Endodermal cell (in vitro differentiated cells): Measurements from ENCODE around the gene NSMCE1. TPM values are rescaled to one million over a fixed set of nuclear protein-coding genes. Genes with fewer than 3 reads are reported as not detected.
"Not testable (repeated sequence)": the region's sequence is repeated elsewhere in the genome, so short reads cannot be mapped to it uniquely, and the experiment has no call there.

Experiments
- DNase-seq: peaks from one replicate; pipeline ENCODE4 v3.0.0-alpha.2; 2017
- H3K27ac ChIP-seq: 2 replicates; pipeline ENCODE4 v1.5.1; 2013; ENCODE audit warnings: mild to moderate bottlenecking, low read depth, low read length, moderate library complexity
- H3K27me3 ChIP-seq: 2 replicates; pipeline ENCODE4 v1.6.1; 2013; ENCODE audit warnings: mild to moderate bottlenecking, low read length, moderate library complexity; ENCODE audit not compliant: insufficient read depth, control insufficient read depth, poor library complexity, severe bottlenecking
- H3K36me3 ChIP-seq: 2 replicates; pipeline ENCODE4 v1.7.0; 2013; ENCODE audit warnings: mild to moderate bottlenecking, low read length, moderate library complexity; ENCODE audit not compliant: control insufficient read depth, insufficient read depth
- H3K4me1 ChIP-seq: one replicate; pipeline ENCODE4 v1.7.0; 2013; ENCODE audit warnings: low read length; ENCODE audit not compliant: control insufficient read depth, insufficient read depth
- H3K4me3 ChIP-seq: 2 replicates; pipeline ENCODE4 v1.5.1; 2013; ENCODE audit warnings: mild to moderate bottlenecking, low read length, moderate library complexity
- H3K9ac ChIP-seq: 2 replicates; pipeline ENCODE4 v1.6.1; 2013; ENCODE audit warnings: mild to moderate bottlenecking, low read length, moderate library complexity; ENCODE audit not compliant: poor library complexity, severe bottlenecking; ENCODE audit errors: extremely low read depth
- H3K9me3 ChIP-seq: 2 replicates; pipeline ENCODE4 v1.6.1; 2013; ENCODE audit warnings: mild to moderate bottlenecking, low read length, moderate library complexity; ENCODE audit not compliant: control insufficient read depth
- H3K27ac Mint-ChIP-seq: 2 replicates; pipeline ENCODE4 v1.8.0; 2020; ENCODE audit warnings: mixed read lengths
- H3K27me3 Mint-ChIP-seq: 2 replicates; pipeline ENCODE4 v1.8.0; 2021; ENCODE audit warnings: mild to moderate bottlenecking, mixed read lengths; ENCODE audit not compliant: insufficient read depth
- H3K36me3 Mint-ChIP-seq: 2 replicates; pipeline ENCODE4 v1.8.0; 2020; ENCODE audit warnings: low read depth, mixed read lengths
- H3K4me1 Mint-ChIP-seq: 2 replicates; pipeline ENCODE4 v1.8.0; 2020; ENCODE audit warnings: mixed read lengths
- H3K4me3 Mint-ChIP-seq: 2 replicates; pipeline ENCODE4 v1.8.0; 2020; ENCODE audit warnings: mild to moderate bottlenecking, moderate library complexity, mixed read lengths
- H3K9me3 Mint-ChIP-seq: 2 replicates; pipeline ENCODE4 v1.8.0; 2020; ENCODE audit warnings: mild to moderate bottlenecking, mixed read lengths
- WGBS, 2 experiments: methylation state at CpG; one replicate each; pipeline versions ENCODE4 v1.1.5 to v1.1.7; 2013; ENCODE audit warnings: missing lambda C conversion rate in 2 of 2, mixed read lengths in 1 of 2; ENCODE audit not compliant: insufficient coverage in 1 of 2, insufficient read length in 1 of 2; 5-methylcytosine and 5-hydroxymethylcytosine counted together
- total RNA-seq, 2 donors: library from RNA; stranded (reverse); fragmentation: NEBNext Ultra II Directional in 1 of 2; extraction: Animal tissue kit (Norgen Biotek cat#: 25700) in 1 of 2; gene quantifications; 2 replicates in 1 of 2; 3 replicates in 1 of 2; pipeline ENCODE4 v1.2.1, GENCODE V29; 2021
- TF ChIP-seq, protein P1 (sequence below): fragments of 200-600 bp; sonication (generic); conservative IDR thresholded peaks from 2 replicates; pipeline ENCODE4 v1.5.0; 2021; ENCODE audit warnings: antibody characterized with exemption, mild to moderate bottlenecking

The NSMCE1 gene
- total RNA-seq, 2 donors from 2014 or later, result 22.3 to 22.4 TPM

DNA sequence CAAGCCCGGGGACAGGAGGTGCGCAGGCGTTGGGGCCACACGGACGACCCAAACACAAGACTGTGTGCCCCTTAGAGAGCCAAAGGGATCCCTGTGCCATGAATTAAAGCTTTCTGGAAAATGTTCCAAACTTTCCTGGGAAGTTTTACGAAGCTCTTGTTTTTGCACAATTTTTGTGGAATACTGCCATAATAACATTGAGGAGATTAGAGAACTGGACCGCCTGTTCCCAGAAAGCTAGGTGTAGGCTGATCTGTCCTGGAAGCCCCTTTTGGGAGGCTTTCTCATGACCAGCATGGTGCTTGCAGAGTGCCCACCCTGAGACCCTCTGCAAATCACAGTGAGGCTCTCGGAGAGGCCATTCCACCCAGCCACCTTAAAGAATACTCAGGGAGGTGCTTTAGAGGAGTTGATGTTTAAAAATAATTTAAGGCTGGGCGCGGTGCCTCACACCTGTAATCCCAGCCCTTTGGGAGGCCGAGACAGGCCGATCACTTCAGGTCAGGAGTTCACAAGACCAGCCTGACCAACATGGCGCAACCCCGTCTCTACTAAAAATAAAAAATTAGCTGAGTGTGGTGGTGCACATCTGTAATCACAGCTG lies 64.2 kb downstream of the NSMCE1 start:
- H3K36me3 ChIP-seq, result no peaks in the 10 kb centered on the region
- TF ChIP-seq, protein P1, sequence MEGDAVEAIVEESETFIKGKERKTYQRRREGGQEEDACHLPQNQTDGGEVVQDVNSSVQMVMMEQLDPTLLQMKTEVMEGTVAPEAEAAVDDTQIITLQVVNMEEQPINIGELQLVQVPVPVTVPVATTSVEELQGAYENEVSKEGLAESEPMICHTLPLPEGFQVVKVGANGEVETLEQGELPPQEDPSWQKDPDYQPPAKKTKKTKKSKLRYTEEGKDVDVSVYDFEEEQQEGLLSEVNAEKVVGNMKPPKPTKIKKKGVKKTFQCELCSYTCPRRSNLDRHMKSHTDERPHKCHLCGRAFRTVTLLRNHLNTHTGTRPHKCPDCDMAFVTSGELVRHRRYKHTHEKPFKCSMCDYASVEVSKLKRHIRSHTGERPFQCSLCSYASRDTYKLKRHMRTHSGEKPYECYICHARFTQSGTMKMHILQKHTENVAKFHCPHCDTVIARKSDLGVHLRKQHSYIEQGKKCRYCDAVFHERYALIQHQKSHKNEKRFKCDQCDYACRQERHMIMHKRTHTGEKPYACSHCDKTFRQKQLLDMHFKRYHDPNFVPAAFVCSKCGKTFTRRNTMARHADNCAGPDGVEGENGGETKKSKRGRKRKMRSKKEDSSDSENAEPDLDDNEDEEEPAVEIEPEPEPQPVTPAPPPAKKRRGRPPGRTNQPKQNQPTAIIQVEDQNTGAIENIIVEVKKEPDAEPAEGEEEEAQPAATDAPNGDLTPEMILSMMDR, result no peak
- H3K9ac ChIP-seq, result peak overlapping the region; percentile 87
- peak overlapping the region; percentile 91 for H3K4me3 ChIP-seq
- peaks cover 24% of the 10 kb centered on the region for H3K9me3 Mint-ChIP-seq
- H3K4me1 Mint-ChIP-seq, result peaks cover 27% of the 10 kb centered on the region
- H3K4me1 ChIP-seq, result peaks cover 11% of the 10 kb centered on the region
- no peaks in the 10 kb centered on the region for H3K9me3 ChIP-seq
- H3K27ac ChIP-seq, result peak overlapping the region; percentile 42
- peak overlapping the region; percentile 100 for H3K27ac Mint-ChIP-seq
- DNase-seq, result no peak
- no peaks in the 10 kb centered on the region for H3K27me3 ChIP-seq
- 33 to 62% methylated on average over 7 to 14 of the region's 14 CpGs for WGBS, 2 experiments
- peak overlapping the region; percentile 89 for H3K4me3 Mint-ChIP-seq
- H3K27me3 Mint-ChIP-seq, result no peaks in the 10 kb centered on the region
- no peaks in the 10 kb centered on the region for H3K36me3 Mint-ChIP-seq

DNA sequence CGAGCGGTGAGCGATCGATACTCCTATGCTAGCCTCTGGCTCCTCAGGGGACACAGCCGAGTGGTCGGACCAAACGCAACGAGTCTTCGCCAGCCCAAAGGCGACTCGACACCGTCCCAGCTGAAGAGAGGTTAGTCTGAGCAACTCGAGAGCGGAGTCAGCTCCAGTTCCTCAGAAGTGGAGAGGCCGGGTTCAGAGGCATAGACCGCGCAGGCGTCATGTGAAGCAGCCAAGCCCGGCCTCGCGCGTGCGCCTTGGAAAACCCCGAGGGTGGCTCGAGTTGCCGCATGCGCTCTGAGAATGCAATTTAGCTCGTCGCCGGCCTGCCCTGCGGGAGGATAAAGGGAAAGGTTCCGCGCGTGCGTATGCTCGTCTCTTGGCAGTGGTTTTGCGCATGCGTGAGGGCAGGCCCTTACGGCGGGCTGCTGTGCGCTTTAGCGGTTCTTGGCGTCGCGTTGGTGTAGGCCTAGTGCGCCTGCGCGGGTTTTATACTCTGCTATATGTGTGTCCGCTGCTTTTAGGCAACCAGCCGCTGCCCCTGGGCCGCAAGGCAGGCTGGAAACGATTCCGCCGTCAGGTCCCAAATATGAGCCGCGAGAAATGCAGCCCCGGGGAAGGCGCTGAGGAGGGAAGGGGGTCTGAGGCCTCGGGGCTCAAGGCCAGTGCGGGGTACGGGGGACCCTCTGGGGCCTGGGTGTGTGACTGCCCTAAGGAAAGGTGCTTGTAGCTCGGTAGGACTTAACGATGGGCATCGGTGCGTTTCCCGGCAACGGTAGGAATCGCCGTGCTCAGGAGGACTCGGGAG lies 64.9 kb downstream of the NSMCE1 start, which contains the start of gene KDM8:
KDM8 (plus strand) TSS at position 20 of the 805 bp plus-strand sequence. CDS start 6,598 bp downstream, outside the sequence.
- Mint-ChIP-seq H3K4me3 (peak within 1 kb of the TSS; percentile 89), H3K4me1 (peaks cover 33% of the 10 kb centered on the region), H3K9me3 (peaks cover 24% of the 10 kb centered on the region), H3K36me3 (no peaks in the 10 kb centered on the region), H3K27me3 (no peaks in the 10 kb centered on the region), H3K27ac (peak within 1 kb of the TSS; percentile 100)
- H3K9ac ChIP-seq, result peak within 1 kb of the TSS; percentile 87
- TF ChIP-seq, protein P1, result no peak
- H3K4me3 ChIP-seq, result peak within 1 kb of the TSS; percentile 91
- DNase-seq, result peak; percentile 99
- no peaks in the 10 kb centered on the region for H3K9me3 ChIP-seq
- peaks cover 11% of the 10 kb centered on the region for H3K4me1 ChIP-seq
- H3K27ac ChIP-seq, result peak within 1 kb of the TSS; percentile 91
- H3K36me3 ChIP-seq, result no peaks in the 10 kb centered on the region
- 0% methylated on average over 42 to 70 of the region's 70 CpGs for WGBS, 2 experiments
- no peaks in the 10 kb centered on the region for H3K27me3 ChIP-seq

DNA sequence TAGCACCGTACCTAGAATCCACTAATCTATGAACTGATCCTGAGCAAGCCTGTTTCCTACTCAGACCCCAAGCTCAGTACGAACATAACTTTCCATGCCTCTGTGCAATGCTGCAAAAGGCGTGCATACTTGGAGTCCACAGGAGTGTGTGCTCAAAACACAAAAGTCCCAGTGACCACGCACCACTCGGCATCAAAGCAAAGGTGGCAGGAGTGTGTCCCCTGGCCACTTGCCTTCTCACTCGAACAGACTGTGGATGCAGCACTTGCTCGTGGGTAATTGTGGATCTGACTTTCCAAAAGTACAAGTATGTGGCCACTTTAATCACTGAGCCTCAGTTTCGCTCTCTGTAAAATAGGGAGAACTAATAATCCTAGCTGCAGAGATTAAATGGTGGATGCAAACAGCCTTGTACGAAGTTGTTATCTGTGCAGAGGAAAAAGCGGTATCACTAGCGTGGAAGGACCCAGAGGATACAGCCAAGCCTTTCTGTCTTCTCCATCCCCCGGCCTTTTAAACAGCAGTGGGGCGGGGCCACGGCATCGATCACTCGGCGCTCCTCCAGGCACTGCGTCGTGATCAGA lies 65.6 kb downstream of the NSMCE1 start:
- Histone ChIP-seq H3K36me3 (no peaks in the 10 kb centered on the region), H3K27me3 (no peaks in the 10 kb centered on the region), H3K9me3 (no peaks in the 10 kb centered on the region), H3K4me1 (peaks cover 11% of the 10 kb centered on the region), H3K4me3 (peak overlapping the region; percentile 91), H3K27ac (peak overlapping the region; percentile 91), H3K9ac (peak overlapping the region; percentile 87)
- Mint-ChIP-seq H3K4me1 (peaks cover 40% of the 10 kb centered on the region), H3K9me3 (peaks cover 24% of the 10 kb centered on the region), H3K4me3 (peak overlapping the region; percentile 89), H3K27me3 (no peaks in the 10 kb centered on the region), H3K36me3 (no peaks in the 10 kb centered on the region), H3K27ac (peak overlapping the region; percentile 100)
- TF ChIP-seq, protein P1, result no peak
- peak; percentile 97 for DNase-seq
- 28 to 32% methylated on average over 8 to 19 of the region's 19 CpGs for WGBS, 2 experiments

DNA sequence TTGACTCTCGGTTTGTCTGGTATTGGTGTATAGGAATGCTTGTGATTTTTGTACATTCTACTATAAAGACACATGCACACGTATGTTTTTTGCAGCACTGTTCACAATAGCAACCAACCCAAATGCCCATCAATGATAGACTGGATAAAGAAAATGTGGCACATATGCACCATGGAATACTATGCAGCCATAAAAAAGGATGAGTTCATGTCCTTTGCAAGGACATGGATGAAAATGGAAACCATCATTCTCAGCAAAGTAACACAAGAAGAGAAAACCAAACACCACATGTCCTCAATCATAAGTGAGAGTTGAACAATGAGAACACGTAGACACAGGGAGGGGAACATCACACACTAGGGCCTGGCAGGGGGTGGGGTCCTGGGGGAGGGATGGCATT lies 67.7 kb downstream of the NSMCE1 start:
- WGBS, 2 experiments, result 100% methylated on average over 1 of the region's 3 CpGs; no CpG with 5 or more reads in 1 of the 2 experiments
- peaks cover 15% of the 10 kb centered on the region for H3K4me1 ChIP-seq
- H3K36me3 ChIP-seq, H3K27ac Mint-ChIP-seq, H3K9me3 ChIP-seq, H3K4me3 Mint-ChIP-seq, DNase-seq, H3K9ac ChIP-seq, H3K27me3 ChIP-seq, H3K27ac ChIP-seq, H3K4me3 ChIP-seq, H3K27me3 Mint-ChIP-seq, H3K36me3 Mint-ChIP-seq: not testable (repeated sequence)
- Mint-ChIP-seq H3K9me3 (peaks cover 24% of the 10 kb centered on the region), H3K4me1 (peaks cover 49% of the 10 kb centered on the region)
